Measurements from ENCODE around the gene UBR2. TPM values are rescaled to one million over a fixed set of nuclear protein-coding genes. Genes with fewer than 3 reads are reported as not detected.
A peak's percentile ranks its signal among the peaks of the same experiment; 100 is the strongest.

The UBR2 gene
- 10 to 100 TPM; 14.0 to 22.8 (median 16.7) TPM for total RNA-seq
- long read RNA-seq, partial matches to known transcripts, result 3 of 3 reads
- long read RNA-seq, other reads (novel, unspliced or antisense), result 0 of 3 reads

DNA sequence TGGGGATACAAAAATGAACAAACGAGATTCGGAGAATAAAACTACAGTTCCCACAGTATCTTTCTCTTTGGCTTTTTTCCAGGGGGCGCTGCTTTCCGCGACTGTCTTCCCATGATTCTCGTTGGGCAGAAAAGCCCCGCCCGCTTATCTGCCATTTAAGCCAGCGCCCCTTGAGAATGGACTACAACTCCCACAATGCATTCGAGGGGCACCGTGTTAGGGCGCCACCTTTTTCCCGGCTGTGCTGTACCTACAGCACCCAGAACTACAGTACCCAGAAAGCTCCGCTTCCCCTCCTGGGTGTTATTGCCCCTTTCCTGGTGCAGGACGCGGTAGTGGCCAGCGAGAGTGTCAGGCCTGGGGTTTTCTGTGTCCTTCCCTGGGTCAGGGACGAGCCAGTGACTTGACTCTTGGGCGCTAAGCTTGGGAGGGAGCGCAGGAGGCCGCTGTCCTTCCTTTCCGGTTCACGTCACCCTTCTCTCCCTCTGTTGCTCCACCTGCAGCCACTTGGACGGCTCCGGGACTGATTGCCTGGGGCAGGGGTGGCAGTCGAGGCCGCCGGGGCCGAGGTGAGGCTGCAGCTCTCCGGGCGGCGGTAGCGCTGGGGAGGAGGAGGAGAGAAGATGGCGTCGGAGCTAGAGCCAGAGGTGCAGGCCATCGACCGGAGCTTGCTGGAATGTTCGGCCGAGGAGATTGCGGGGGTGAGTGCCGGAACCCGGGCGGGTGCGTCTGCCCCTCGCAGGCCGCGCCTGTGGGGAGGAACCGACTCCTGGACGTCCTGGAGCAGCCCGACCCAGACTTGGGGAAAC is at the start of gene UBR2:
Gene UBR2, plus strand, starts transcription at position 333 of the 809 bp plus-strand sequence. Its CDS starts 291 bp downstream, at position 624.
- Histone ChIP-seq H3K27me3 (no peaks in the 10 kb centered on the region), H3K4me1 (peaks cover 0 to 10% (median 2%) of the 10 kb centered on the region in 4 donors), H3K27ac (peak within 1 kb of the TSS; percentile 94 to 98 (median 97)), H3K4me3 (peak within 1 kb of the TSS; percentile 84 to 92 (median 91)), H3K9me3 (no peaks in the 10 kb centered on the region), H3K36me3 (no peaks in the 10 kb centered on the region)
- WGBS (ENCODE audit: insufficient coverage, low coverage, low lambda C conversion rate, missing lambda C conversion rate), result 0% methylated on average over 14 of the region's 50 CpGs
- ATAC-seq (peak; percentile 90 to 97 (median 94)), DNase-seq (peak; percentile 95 to 98 (median 96))
- intact Hi-C loops (cut with DNase I), result no loop called here
- peak; percentile 96 for TF ChIP-seq POLR2A (IDR thresholded peaks at IDR 0.05)
- TF ChIP-seq, protein P1, sequence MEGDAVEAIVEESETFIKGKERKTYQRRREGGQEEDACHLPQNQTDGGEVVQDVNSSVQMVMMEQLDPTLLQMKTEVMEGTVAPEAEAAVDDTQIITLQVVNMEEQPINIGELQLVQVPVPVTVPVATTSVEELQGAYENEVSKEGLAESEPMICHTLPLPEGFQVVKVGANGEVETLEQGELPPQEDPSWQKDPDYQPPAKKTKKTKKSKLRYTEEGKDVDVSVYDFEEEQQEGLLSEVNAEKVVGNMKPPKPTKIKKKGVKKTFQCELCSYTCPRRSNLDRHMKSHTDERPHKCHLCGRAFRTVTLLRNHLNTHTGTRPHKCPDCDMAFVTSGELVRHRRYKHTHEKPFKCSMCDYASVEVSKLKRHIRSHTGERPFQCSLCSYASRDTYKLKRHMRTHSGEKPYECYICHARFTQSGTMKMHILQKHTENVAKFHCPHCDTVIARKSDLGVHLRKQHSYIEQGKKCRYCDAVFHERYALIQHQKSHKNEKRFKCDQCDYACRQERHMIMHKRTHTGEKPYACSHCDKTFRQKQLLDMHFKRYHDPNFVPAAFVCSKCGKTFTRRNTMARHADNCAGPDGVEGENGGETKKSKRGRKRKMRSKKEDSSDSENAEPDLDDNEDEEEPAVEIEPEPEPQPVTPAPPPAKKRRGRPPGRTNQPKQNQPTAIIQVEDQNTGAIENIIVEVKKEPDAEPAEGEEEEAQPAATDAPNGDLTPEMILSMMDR (IDR thresholded peaks at IDR 0.05), result peak in 3 of 4 donors; percentile 32 to 38 (median 33)

- intact Hi-C loops (cut with DNase I), result no loop called here
- Histone ChIP-seq H3K4me1 (no peaks in the 10 kb centered on the region), H3K9me3 (peaks cover 0 to 3% (median 0%) of the 10 kb centered on the region in 4 donors), H3K27ac (no peak overlapping the region), H3K4me3 (no peak overlapping the region), H3K27me3 (no peaks in the 10 kb centered on the region), H3K36me3 (no peaks in the 10 kb centered on the region)
- DNase-seq (no peak), ATAC-seq (peak in 1 of 4 donors; percentile 36)
- no peak for TF ChIP-seq POLR2A (IDR thresholded peaks at IDR 0.05)
- TF ChIP-seq, protein P1 (IDR thresholded peaks at IDR 0.05), result no peak
- WGBS (ENCODE audit: insufficient coverage, low coverage, low lambda C conversion rate, missing lambda C conversion rate), result 64% methylated on average over 1 of the region's 1 CpG
Measured at GRCh38 chr6:42514745-42515144, 49.1 kb upstream of the UBR2 start.

- intact Hi-C loops (cut with DNase I), result no loop called here
- ATAC-seq (no peak), DNase-seq (no peak)
- 100% methylated on average over 2 of the region's 2 CpGs for WGBS (ENCODE audit: insufficient coverage, low coverage, low lambda C conversion rate, missing lambda C conversion rate)
- H3K27me3 ChIP-seq, result no peaks in the 10 kb centered on the region
- no peak overlapping the region for H3K4me3 ChIP-seq
- H3K4me1 ChIP-seq, result no peaks in the 10 kb centered on the region
- H3K36me3 ChIP-seq, result no peaks in the 10 kb centered on the region
- TF ChIP-seq, protein P1 (IDR thresholded peaks at IDR 0.05), result no peak
- no peak for TF ChIP-seq POLR2A (IDR thresholded peaks at IDR 0.05)
- H3K9me3 ChIP-seq, result peaks cover 0 to 3% (median 0%) of the 10 kb centered on the region in 4 donors
- no peak overlapping the region for H3K27ac ChIP-seq
Measured at GRCh38 chr6:42519779-42520178, 44.0 kb upstream of the UBR2 start.

- no peak for ATAC-seq
- no peak for DNase-seq
- H3K9me3 ChIP-seq, result peaks cover 0 to 3% (median 0%) of the 10 kb centered on the region in 4 donors
Measured at GRCh38 chr6:42520786-42521607, 42.8 kb upstream of the UBR2 start.

More at GRCh38 chr6:42520786-42521607, 42.8 kb upstream of the UBR2 start:
- intact Hi-C loops (cut with DNase I), result no loop called here
- 61% methylated on average over 4 of the region's 6 CpGs for WGBS (ENCODE audit: insufficient coverage, low coverage, low lambda C conversion rate, missing lambda C conversion rate)
- no peak for TF ChIP-seq POLR2A (IDR thresholded peaks at IDR 0.05)
- TF ChIP-seq, protein P1 (IDR thresholded peaks at IDR 0.05), result no peak
- H3K27ac ChIP-seq, result no peak overlapping the region
- no peaks in the 10 kb centered on the region for H3K27me3 ChIP-seq
- no peaks in the 10 kb centered on the region for H3K4me1 ChIP-seq
- no peak overlapping the region for H3K4me3 ChIP-seq
- no peaks in the 10 kb centered on the region for H3K36me3 ChIP-seq

Data from right lobe of liver (tissue), 6 donors.